ENCODE measurements around the gene SMYD3.

The SMYD3 gene

DNA sequence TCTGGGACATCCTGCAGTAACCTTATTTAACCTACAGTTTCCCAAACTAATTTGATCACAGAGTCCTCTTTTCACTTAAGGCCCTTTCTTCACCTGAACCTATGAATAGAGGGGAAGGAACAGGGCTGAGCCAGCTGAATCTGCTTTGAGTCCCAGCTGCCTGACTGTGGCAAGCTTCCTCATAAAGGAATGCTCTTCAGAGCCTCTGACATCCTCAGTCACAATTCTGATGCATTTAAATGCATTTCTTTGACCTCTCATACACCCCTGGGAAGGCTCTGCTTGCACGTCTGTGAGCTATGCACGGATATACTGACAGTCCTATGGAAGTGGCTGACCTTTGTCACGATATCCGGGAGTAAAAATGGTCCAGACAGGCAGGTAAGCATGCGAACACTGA, 673.1 kb downstream of the SMYD3 start:
- TF ChIP-seq, protein P1, sequence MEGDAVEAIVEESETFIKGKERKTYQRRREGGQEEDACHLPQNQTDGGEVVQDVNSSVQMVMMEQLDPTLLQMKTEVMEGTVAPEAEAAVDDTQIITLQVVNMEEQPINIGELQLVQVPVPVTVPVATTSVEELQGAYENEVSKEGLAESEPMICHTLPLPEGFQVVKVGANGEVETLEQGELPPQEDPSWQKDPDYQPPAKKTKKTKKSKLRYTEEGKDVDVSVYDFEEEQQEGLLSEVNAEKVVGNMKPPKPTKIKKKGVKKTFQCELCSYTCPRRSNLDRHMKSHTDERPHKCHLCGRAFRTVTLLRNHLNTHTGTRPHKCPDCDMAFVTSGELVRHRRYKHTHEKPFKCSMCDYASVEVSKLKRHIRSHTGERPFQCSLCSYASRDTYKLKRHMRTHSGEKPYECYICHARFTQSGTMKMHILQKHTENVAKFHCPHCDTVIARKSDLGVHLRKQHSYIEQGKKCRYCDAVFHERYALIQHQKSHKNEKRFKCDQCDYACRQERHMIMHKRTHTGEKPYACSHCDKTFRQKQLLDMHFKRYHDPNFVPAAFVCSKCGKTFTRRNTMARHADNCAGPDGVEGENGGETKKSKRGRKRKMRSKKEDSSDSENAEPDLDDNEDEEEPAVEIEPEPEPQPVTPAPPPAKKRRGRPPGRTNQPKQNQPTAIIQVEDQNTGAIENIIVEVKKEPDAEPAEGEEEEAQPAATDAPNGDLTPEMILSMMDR (conservative IDR thresholded peaks at IDR 0.05; ENCODE audit: low read depth, low read length): no peak
- DNase-seq (ENCODE audit: low read depth): no peak
- no peak overlapping the region for H3K4me3 ChIP-seq (ENCODE audit: low read length)

DNA sequence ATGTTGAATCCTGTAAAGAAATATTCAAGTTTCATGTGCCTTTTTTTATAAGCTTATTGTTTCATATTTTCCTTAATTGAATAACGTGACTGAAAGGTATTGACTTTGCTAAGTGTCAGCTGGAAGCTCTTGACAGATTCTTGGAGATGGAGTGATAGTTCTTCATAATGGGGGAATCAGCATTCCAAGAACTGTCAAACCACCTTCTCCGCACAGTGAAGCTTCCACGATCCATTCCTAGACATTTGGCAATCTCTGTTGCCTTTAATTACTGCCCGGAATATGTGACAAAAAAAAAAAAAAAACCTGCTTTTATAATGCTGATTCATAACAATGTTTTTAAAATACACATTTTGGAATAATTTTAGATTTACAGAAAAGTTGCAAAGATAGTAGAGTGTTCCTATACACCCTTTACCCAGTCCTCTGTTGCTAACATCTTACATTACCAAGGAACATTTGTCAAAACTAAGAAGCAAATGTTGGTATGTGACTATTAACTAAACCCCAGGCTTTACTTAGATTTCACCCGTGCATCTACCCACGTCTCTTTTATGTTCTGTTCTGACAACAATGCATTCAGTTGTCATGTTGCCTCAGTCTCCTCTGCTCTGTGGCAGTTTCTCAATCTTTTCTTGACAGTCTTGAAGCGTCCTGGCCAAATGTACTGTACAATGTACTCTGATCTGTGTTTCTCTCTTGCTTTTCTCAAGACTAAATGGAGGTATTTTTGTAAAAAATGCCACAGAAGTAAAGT, 674.1 kb downstream of the SMYD3 start:
- H3K4me3 ChIP-seq (ENCODE audit: low read length): no peak overlapping the region
- TF ChIP-seq, protein P1 (conservative IDR thresholded peaks at IDR 0.05; ENCODE audit: low read depth, low read length): no peak
- DNase-seq (ENCODE audit: low read depth): no peak

DNA sequence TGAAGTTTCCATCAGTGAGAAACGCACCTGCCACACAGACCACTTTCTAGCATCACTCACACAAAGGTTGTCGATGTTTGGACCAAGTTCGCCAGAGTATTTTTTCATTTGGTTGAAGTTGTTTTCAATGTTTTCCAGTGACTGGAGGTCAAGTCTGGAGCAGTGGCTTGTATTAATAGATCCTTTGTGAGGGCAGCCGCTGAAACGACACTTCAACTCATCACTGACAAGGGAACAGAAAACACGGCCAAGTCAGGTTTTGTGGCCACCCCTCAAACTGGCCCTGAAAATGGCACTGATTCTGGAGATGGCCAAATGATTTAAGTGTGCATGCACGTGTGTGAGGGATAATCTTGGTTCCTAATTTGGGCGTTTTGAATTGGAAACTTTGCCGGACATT, 675.6 kb downstream of the SMYD3 start:
- TF ChIP-seq, protein P1 (conservative IDR thresholded peaks at IDR 0.05; ENCODE audit: low read depth, low read length): no peak
- no peak overlapping the region for H3K4me3 ChIP-seq (ENCODE audit: low read length)
- no peak for DNase-seq (ENCODE audit: low read depth)

DNA sequence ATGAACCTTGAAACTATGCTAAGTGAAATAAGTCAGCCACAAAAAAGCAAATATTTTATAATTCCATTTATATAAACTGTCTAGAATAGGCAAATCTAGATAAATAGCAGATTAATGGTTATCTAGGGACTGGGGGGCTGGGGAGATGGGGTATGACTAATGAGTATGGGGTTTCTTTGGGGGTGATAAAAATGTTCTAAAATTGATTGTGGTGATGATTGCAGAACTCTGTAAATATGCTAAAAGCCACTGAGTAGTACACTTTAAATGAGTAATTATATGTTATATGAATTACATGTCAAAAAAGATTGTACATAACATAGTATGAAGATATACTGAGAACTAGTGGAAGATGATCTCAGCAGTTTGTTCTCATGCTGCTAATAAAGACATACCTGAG, 677.3 kb downstream of the SMYD3 start:
- no peak for DNase-seq (ENCODE audit: low read depth)
- TF ChIP-seq, protein P1 (conservative IDR thresholded peaks at IDR 0.05; ENCODE audit: low read depth, low read length): no peak
- H3K4me3 ChIP-seq (ENCODE audit: low read length): no peak overlapping the region

DNA sequence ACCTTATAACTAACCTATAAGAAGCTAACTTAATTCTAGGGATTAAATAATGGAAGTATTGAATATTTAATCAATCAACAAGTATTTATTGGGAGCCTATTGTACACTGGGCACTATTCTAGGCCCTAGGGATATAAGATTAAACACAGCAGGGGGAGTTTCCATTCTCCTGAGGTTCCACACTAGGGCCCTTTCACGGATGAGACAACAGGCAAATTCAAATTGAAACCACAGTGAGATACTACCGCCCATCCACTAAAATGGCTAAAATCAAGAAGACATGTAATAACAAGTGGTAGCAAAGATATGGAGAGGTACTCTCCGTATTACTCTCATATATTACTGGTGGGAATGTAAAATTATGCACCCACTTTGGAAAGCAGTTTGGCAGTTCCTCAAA, 677.9 kb downstream of the SMYD3 start:
- TF ChIP-seq, protein P1 (conservative IDR thresholded peaks at IDR 0.05; ENCODE audit: low read depth, low read length): no peak
- DNase-seq (ENCODE audit: low read depth): no peak
- H3K4me3 ChIP-seq (ENCODE audit: low read length): no peak overlapping the region

DNA sequence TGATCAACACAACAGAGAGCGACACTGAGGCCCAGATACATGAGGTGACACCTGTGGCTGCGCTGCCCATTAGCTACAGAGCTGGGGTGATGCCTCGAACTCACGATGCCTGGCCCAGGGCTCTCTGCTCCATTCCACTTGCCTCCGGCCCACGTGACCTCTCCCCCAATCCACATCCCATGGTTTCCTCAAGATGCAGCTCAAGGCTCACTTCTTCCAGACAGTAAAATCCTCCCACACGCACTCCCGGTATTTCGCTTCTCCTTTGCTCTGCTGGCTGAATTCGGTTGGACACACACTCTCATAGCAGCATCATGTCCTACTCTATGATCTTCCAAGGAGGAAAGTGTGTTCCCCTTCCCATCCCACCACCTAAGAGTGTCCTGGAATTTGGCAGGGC, 679.8 kb downstream of the SMYD3 start:
- no peak overlapping the region for H3K4me3 ChIP-seq (ENCODE audit: low read length)
- no peak for DNase-seq (ENCODE audit: low read depth)
- TF ChIP-seq, protein P1 (conservative IDR thresholded peaks at IDR 0.05; ENCODE audit: low read depth, low read length): no peak
